MM.1S (cell line): ENCODE results near the gene NFYA.

Source experiments
- DNase-seq: peaks from one replicate; pipeline ENCODE4 v3.0.0-alpha.2; 2015
- H2AFZ ChIP-seq: fragments of 300-600 bp; sonication (generic); 2 replicates; pipeline ENCODE4 v1.6.0; 2016; ENCODE audit warnings: antibody characterized with exemption, low read length
- H3F3A ChIP-seq: fragments of 300-600 bp; sonication (generic); 2 replicates; pipeline ENCODE4 v1.6.1; 2016; ENCODE audit warnings: mild to moderate bottlenecking, antibody characterized with exemption, low read length, moderate library complexity, mixed read lengths; ENCODE audit not compliant: insufficient read depth
- H3K27ac ChIP-seq: fragments of 300-600 bp; sonication (generic); 2 replicates; pipeline ENCODE4 v1.5.1; 2016; ENCODE audit warnings: mild to moderate bottlenecking, low read length
- H3K27me3 ChIP-seq: fragments of 300-600 bp; sonication (generic); replicated peaks from 2 replicates; pipeline ENCODE4 v1.6.0; 2016; ENCODE audit warnings: low read length; ENCODE audit not compliant: insufficient read depth
- H3K36me3 ChIP-seq: fragments of 300-600 bp; sonication (generic); replicated peaks from 2 replicates; pipeline ENCODE4 v1.6.1; 2016; ENCODE audit warnings: mild to moderate bottlenecking, low read length, mixed read lengths; ENCODE audit not compliant: insufficient read depth
- H3K4me1 ChIP-seq: fragments of 300-600 bp; sonication (generic); 2 replicates; pipeline ENCODE4 v1.6.1; 2016; ENCODE audit warnings: low read length, mixed read lengths
- H3K4me2 ChIP-seq: fragments of 300-600 bp; sonication (generic); 2 replicates; pipeline ENCODE4 v1.6.0; 2016; ENCODE audit warnings: low read depth, low read length
- H3K4me3 ChIP-seq: fragments of 300-600 bp; sonication (generic); 2 replicates; pipeline ENCODE4 v1.5.1; 2016; ENCODE audit warnings: low read length, mixed read lengths
- H3K79me2 ChIP-seq: fragments of 300-600 bp; sonication (generic); 2 replicates; pipeline ENCODE4 v1.6.1; 2016; ENCODE audit warnings: mixed run types, low read length, mixed read lengths
- H3K9ac ChIP-seq: fragments of 300-600 bp; sonication (generic); 2 replicates; pipeline ENCODE4 v1.6.1; 2016; ENCODE audit warnings: low read length, mixed read lengths
- H3K9me2 ChIP-seq: fragments of 300-600 bp; sonication (generic); replicated peaks from 2 replicates; pipeline ENCODE4 v1.6.1; 2016; ENCODE audit warnings: mild to moderate bottlenecking, low read length, mixed read lengths; ENCODE audit not compliant: insufficient read depth
- H3K9me3 ChIP-seq: fragments of 300-600 bp; sonication (generic); replicated peaks from 2 replicates; pipeline ENCODE4 v1.6.1; 2016; ENCODE audit warnings: mild to moderate bottlenecking, low read length, mixed read lengths; ENCODE audit not compliant: insufficient read depth
- H4K20me1 ChIP-seq: fragments of 300-600 bp; sonication (generic); 2 replicates; pipeline ENCODE4 v1.6.1; 2016; ENCODE audit warnings: mild to moderate bottlenecking, low read length, moderate library complexity, mixed read lengths; ENCODE audit not compliant: insufficient read depth
- EZH2 ChIP-seq: fragments of 300-600 bp; sonication (generic); optimal IDR thresholded peaks from 2 replicates; pipeline ENCODE3; 2017; ENCODE audit warnings: low read depth, mild to moderate bottlenecking, antibody characterized with exemption, low read length, mixed read lengths
- EZH2phosphoT487 ChIP-seq: fragments of 300-600 bp; sonication (generic); IDR thresholded peaks from 2 replicates; pipeline ENCODE4 v1.6.1; 2018; ENCODE audit warnings: antibody characterized with exemption, low read length
- TF ChIP-seq, protein P1 (sequence below): fragments of 300-600 bp; sonication (generic); IDR thresholded peaks from 2 replicates; pipeline ENCODE4 v1.5.1; 2016; ENCODE audit warnings: antibody characterized with exemption, low read length, mixed read lengths

The NFYA gene

DNA sequence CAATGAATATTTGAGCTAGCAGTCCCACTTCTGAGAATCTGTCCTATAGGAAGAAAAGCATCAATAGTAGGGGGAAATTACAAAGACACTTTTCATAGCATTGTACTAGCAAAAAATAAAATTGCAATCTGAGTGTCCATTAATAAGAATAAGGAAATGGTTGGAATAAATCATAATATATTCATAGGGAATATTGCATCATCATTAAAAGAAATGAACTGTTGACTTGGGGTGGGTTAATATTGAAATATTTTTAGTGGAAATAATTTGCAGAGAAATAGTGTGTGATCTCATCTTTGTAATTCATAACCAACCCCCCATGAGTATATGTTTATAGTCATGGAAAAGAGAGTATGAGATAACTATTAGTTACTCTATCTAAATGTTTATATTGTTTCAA lies 12.4 kb downstream of the NFYA start:
- Histone ChIP-seq H3K79me2 (peaks cover 45% of the 10 kb centered on the region), H3K36me3 (peaks cover 9% of the 10 kb centered on the region)
- no peak for DNase-seq

DNA sequence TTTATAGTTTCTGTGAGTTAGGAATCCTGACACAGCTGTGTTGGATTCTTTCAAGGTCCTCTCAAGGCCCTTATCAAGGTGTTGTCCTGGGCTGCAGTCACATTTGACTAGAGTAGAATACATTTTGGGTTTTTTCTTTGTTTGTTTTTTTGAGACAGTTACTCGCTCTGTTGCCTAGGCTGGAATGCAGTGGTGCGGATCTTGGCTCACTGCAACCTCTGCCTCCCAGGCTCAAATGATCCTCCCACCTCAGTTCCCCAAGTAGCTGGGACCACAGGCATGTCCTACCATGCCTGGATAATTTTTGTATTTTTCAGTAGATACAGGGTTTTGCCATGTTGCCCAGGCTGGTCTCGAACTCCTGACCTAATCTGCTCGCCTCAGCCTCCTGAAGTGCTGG lies 15.7 kb downstream of the NFYA start:
- TF ChIP-seq EZH2 (no peak), EZH2phosphoT487 (no peak)
- TF ChIP-seq, protein P1, sequence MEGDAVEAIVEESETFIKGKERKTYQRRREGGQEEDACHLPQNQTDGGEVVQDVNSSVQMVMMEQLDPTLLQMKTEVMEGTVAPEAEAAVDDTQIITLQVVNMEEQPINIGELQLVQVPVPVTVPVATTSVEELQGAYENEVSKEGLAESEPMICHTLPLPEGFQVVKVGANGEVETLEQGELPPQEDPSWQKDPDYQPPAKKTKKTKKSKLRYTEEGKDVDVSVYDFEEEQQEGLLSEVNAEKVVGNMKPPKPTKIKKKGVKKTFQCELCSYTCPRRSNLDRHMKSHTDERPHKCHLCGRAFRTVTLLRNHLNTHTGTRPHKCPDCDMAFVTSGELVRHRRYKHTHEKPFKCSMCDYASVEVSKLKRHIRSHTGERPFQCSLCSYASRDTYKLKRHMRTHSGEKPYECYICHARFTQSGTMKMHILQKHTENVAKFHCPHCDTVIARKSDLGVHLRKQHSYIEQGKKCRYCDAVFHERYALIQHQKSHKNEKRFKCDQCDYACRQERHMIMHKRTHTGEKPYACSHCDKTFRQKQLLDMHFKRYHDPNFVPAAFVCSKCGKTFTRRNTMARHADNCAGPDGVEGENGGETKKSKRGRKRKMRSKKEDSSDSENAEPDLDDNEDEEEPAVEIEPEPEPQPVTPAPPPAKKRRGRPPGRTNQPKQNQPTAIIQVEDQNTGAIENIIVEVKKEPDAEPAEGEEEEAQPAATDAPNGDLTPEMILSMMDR = no peak
- Histone ChIP-seq H3K4me2 (no peak overlapping the region), H2AFZ (no peak overlapping the region), H3K27ac (no peak overlapping the region), H3K4me3 (no peak overlapping the region), H3K9me3 (no peaks in the 10 kb centered on the region), H3K4me1 (no peaks in the 10 kb centered on the region), H3K9me2 (no peaks in the 10 kb centered on the region), H3F3A (no peaks in the 10 kb centered on the region), H3K79me2 (peaks cover 15% of the 10 kb centered on the region), H4K20me1 (no peaks in the 10 kb centered on the region), H3K9ac (no peak overlapping the region), H3K36me3 (peaks cover 14% of the 10 kb centered on the region), H3K27me3 (no peaks in the 10 kb centered on the region)
- DNase-seq = no peak

More for the DNA sequence above, 12.4 kb downstream of the NFYA start:
- Histone ChIP-seq H3K9ac (no peak overlapping the region), H3K4me2 (no peak overlapping the region), H3K4me3 (no peak overlapping the region), H3K27ac (no peak overlapping the region), H2AFZ (no peak overlapping the region), H4K20me1 (no peaks in the 10 kb centered on the region), H3K9me3 (no peaks in the 10 kb centered on the region), H3F3A (no peaks in the 10 kb centered on the region), H3K9me2 (no peaks in the 10 kb centered on the region), H3K27me3 (no peaks in the 10 kb centered on the region), H3K4me1 (no peaks in the 10 kb centered on the region)
- TF ChIP-seq EZH2phosphoT487 = no peak
- no peak for TF ChIP-seq EZH2
- TF ChIP-seq, protein P1 = no peak

DNA sequence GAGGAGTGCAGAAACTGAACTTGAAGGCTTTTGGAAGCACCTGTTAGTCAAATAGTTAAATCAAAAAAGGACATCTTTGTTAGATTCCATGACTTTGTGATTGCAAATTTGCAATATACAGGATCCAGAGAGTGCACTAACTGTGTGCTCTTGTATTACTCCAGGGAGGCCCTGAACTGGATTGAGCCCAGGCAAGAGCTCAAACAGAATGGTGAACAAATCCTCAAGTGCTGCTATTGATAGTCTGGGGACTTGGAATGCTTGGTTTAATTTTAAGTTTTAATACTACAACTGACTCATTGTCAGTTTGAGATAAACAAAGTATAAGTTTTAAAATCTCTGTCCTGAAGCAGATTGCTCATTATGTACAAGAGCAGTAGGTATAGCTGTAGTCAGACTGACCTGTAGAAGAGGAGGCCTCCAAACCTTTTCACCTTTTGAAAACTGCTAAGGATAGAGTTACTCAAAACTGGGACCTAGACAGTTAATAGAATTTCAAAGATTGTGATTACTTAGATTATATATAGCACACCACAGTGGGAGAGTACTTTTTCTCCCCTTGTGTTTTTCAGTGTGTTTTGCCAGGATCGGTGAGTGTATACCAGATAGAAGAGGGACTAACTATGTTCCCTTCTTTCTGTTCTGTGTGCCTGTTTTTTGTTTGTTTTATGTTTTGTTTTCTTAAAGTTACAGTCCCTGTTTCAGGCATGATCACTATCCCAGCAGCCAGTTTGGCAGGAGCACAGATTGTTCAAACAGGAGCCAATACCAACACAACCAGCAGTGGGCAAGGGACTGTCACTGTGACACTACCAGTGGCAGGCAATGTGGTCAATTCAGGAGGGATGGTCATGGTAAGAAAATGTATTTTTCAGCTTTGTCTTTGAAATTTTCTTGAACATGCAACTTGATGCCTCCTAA lies 18.3 kb downstream of the NFYA start:
- Histone ChIP-seq H3K9me2 (no peaks in the 10 kb centered on the region), H3K79me2 (peaks cover 8% of the 10 kb centered on the region; the same call in 1 of the 2 replicates), H3K36me3 (peaks cover 18% of the 10 kb centered on the region), H3K9ac (no peak overlapping the region), H3K4me1 (no peaks in the 10 kb centered on the region), H3K27me3 (no peaks in the 10 kb centered on the region), H3K27ac (no peak overlapping the region), H4K20me1 (no peaks in the 10 kb centered on the region), H3K4me2 (no peak overlapping the region), H3F3A (no peaks in the 10 kb centered on the region), H2AFZ (no peak overlapping the region), H3K9me3 (no peaks in the 10 kb centered on the region), H3K4me3 (no peak overlapping the region)
- TF ChIP-seq, protein P1 = no peak
- TF ChIP-seq EZH2phosphoT487 (no peak), EZH2 (no peak)
- DNase-seq = no peak
